HG03442 (cell line): ENCODE data around the gene MFF.
"Not testable (repeated sequence)": the region's sequence is repeated elsewhere in the genome, so short reads cannot be mapped to it uniquely, and the experiment has no call there.

ENCODE experiments used
- ATAC-seq: cut with Tn5 transposase; IDR thresholded peaks from one replicate; pipeline ENCODE4 v1.9.1; 2021; ENCODE audit warnings: mild to moderate bottlenecking, moderate library complexity; ENCODE audit not compliant: unreplicated experiment

Gene MFF

DNA sequence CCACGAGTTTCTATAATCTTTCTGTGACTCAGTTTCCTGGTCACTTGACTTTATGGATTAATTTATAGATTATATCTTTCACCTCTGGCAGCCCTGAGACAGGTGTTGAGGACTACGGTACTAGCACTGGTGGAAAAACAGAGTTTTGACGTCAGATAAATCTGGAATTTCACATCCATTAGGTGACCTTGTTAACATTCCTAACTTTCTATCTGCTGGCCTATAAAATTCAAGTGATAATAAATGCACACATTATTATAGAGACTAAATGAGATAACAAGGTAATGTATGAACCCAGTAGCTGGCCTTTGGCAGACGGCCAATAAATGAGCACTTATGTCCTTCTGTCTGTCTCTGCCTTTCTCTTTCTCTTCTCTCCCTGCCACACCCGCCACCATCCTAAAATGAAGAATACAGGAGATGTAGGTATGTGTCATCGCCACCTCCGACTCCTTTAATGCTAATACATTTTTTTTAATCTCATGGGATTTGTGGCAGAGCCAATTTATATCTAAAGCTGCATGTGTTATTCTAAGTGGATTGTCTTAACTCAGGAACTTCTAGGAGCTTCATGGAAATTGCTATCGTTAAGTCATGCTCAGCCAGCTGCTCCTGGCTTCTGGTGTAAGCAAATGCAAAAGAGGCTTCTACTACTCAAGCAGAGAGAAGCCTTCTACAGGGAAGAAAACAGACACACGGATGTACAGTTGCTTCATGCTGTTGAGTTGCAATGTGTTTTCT, 51.8 kb downstream of the MFF start:
- no peak for ATAC-seq

DNA sequence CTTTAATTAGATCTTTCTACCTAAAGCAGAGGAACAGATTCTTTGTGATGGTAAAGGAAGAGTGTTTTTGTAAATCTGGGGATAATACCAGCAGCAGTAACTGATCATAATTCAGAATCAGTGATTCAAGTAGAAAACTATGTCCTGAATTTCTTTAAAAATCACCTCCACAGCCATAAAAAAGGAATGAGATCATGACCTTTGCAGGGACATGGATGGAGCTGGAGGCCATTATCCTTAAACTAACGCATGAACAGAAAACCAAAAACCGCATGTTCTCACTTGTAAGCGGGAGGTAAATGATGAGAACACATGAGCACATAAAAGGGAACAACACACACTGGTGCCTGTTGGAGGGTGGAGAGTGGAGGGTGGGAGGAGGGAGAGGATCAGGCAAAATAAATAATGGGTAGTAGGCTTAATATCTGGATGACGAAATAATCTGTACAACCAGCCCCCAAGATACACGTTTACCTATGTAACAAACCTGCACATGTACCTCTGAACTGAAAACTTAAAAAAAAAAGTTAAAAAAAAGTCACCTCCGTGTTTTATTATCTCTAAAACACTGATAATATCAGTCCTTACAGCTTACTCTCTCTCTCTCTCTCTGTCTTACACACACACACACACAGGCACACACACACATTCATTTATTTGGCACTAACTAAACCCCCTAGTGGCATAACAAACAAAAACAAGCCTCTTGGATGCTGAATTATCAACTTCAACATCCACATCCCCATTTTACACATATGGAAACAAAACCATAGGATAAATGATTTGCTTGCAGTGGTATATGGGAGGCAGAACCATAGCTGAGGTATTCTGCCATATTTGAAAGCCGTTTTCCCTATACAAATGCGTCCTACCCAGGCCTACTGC, 52.7 kb downstream of the MFF start:
- ATAC-seq = no peak

DNA sequence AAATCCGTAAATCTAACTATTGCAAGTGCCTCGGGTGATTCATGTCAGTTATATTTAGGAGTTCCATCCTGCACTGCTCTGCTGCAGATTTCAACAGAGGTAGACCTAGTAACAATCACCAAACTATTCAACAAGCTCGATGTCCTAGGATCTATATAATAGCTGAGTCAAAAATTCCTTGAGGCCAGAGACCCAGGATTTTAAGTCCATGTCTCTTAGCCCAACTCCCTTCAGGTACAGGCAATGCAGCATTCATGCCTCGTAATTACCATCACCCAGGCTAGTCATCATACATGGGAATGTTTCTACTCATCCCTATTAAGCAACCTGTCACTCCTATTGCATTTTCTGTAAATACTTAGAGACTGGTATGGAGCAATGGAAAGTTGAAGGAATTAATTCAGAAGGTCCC, 53.3 kb downstream of the MFF start:
- no peak for ATAC-seq

GRCh38 chr2:227379095-227379494, 54.0 kb downstream of the MFF start, which contains the start of gene TM4SF20:
TSS of gene TM4SF20 (minus strand) at chr2:227379306. CDS start at chr2:227379268, 38 bp downstream.
- ATAC-seq = no peak

DNA sequence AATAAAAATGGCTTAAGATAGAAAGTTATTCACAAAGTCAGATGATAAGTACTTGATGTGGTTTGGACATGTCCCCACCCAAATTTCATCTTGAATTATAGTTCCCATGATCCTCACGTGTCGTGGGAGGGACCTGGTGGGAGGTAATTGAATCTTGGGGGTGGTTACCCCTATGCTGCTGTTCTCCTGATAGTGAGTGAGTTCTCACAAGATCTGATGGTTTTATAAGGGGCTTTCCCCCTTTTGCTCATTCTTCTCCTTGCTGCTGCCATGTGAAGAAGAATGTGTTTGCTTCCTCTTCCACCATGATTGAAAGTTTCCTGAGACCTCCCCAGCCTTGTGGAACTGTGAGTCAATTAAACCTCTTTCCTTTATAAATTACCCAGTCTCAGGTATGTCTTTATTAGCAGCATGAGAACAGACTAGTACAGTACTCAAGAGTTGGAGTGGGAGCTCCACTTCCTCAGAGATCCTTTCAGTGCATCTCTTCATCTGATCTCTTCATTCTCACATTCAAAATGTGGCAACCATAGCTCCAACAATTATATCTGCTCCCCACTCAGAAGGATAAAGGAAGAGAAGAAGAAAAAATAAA, 57.3 kb downstream of the MFF start:
- ATAC-seq = not testable (repeated sequence)

GRCh38 chr2:227383686-227384085, 58.6 kb downstream of the MFF start:
- ATAC-seq = no peak

GRCh38 chr2:227386630-227387029, 61.6 kb downstream of the MFF start:
- no peak for ATAC-seq

GRCh38 chr2:227387583-227387982, 62.5 kb downstream of the MFF start, which contains the start of gene SCYGR1:
TSS of gene SCYGR1 (minus strand) at chr2:227387949. CDS start at chr2:227387949, 0 bp downstream.
- not testable (repeated sequence) for ATAC-seq

DNA sequence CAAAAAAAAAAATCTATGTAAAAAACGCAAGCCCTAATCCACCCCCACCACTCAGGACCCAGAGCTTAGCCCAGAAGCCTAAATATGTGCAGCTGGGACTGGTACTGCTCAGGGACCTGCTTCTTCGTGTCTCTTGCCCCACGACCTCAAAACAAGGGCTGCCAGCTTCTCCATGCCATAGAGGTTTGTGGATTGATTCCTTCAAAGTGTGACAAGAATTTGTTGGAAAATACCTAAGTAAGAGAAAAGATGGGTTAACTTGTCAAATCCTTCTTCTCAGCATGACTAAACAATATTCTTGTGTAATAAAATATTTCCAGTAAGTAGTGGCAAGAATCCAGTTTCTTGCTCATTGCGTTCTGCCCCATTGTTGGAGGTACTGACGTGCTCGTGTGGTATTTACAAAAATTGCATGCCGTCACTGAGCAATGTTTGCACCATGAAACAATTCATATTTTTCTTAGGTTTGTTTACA, 63.5 kb downstream of the MFF start:
- no peak for ATAC-seq

DNA sequence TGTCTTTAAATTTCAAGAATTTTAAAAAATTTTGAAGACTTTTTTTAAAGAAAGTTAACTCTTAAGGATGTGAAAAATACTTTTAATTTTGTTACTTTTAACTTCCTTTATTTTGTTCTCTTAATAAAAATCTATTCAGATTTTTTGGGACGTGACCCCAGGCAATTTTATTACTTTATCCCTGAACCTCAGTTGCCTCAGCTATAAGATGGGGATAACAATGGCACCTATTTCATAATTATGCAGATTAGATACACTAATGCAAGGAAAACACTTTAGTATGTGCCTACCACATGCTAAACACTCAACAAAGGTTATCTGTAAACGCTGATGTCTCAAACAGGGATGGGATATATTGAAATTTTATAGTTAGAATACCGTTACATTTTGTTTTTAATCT, 64.2 kb downstream of the MFF start:
- ATAC-seq = no peak

- no peak for ATAC-seq
These were observed 64.6 kb downstream of the MFF start for GRCh38 chr2:227389661-227390060.

GRCh38 chr2:227390468-227391256, 65.6 kb downstream of the MFF start:
- no peak for ATAC-seq

DNA sequence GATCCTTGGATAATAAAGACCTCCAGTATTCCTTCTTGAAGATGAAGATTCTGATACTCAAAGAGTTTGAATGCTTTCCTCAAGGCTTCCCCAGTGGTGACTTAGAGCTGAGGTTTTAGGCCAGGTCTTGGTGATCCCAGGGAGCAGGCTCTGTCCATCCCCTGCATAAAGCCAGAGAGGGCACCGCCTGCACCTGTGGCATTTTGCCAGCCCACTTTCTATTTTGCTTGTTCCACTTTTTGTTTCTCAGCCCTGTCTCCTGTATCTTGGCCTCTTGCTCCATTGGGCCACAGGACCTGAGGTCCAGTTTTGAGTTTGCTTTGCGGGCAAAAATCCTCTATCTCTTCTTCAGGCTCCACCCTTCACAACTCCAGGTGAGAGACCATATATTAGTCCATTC, 69.3 kb downstream of the MFF start:
- no peak for ATAC-seq

- no peak for ATAC-seq
These were observed 70.5 kb downstream of the MFF start for GRCh38 chr2:227395556-227395955.

DNA sequence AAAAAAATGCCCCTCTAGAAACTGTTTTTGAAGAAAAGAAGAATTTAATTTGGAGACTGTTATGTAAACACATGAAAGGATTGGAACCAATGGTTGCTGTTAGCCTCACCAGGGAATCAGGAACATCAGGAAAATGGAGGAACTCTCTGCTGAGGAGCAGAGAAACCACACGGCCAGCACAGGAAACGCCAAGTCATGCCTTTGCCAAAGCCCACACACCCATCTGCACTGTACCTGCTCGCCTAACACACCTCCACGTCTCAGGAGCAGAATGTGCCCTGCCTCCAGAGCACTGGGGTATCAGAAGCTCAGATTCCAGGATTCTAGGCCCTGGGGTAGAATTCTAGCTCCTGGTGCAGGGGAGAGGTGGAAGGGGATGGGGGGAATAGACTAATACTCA, 72.5 kb downstream of the MFF start:
- ATAC-seq = no peak

- ATAC-seq = no peak
These were observed 73.9 kb downstream of the MFF start for GRCh38 chr2:227398684-227399670.

GRCh38 chr2:227401550-227401949, 76.5 kb downstream of the MFF start:
- ATAC-seq = no peak

DNA sequence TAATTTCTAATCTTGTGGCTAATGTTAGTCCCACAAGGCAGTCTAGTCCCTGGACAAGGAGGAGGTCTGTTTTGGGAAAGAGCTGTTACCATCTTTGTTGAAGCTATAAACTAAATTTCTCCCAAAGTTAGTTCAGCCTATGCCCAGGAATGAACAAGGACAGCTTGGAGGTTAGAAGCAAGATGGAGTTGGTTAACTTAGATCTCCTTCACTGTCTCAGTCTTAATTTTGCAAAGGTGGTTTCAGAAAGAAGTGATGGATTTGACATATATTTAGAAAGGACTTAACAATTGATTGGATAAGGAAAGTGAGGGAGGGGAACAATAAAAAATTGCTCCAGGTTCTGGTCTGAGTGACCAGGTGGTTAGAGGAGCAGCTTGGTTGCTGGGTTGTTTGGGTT, 77.3 kb downstream of the MFF start:
- no peak for ATAC-seq

DNA sequence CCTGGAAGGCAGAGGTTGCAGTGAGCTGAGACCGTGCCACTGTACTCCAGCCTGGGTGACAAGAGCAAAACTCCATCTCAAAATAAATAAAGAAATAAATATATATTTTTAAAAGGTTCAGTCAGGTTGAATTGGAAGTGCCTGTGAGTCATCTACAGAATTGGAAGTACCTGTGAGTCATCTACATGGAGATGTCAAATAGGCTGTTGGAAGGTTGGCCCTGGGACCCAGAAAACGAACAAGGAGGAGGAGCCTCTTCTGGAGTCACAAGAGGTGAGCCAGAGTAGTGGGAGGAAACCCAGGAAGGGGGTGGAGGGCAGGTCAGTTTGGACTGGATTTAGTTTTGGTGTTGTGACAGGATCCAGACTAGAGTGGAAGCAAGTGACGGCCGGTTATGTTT, 77.9 kb downstream of the MFF start:
- no peak for ATAC-seq
